Upper lobe of right lung (tissue), 1 donor: ENCODE measurements around the gene NFXL1. TPM values are rescaled to one million over a fixed set of nuclear protein-coding genes. Genes with fewer than 3 reads are reported as not detected.

Experiments used
- ATAC-seq: fragments of 200-7000 bp; cut with Tn5 transposase; one replicate; pipeline ENCODE4 v1.9.1; 2020; ENCODE audit warnings: mild to moderate bottlenecking, moderate library complexity
- DNase-seq: peaks from one replicate; pipeline ENCODE4 v3.0.0-alpha.2; 2020
- H3K27ac ChIP-seq: fragments of 200-600 bp; one replicate; pipeline ENCODE4 v1.8.0; 2022
- H3K27me3 ChIP-seq: fragments of 200-600 bp; one replicate; pipeline ENCODE4 v1.8.0; 2022; ENCODE audit warnings: mild to moderate bottlenecking
- H3K36me3 ChIP-seq: fragments of 200-600 bp; one replicate; pipeline ENCODE4 v1.8.0; 2022
- H3K4me1 ChIP-seq: fragments of 200-600 bp; one replicate; pipeline ENCODE4 v1.8.0; 2022
- H3K4me3 ChIP-seq: fragments of 200-600 bp; one replicate; pipeline ENCODE4 v1.8.0; 2022; ENCODE audit warnings: mild to moderate bottlenecking
- H3K9me3 ChIP-seq: fragments of 200-600 bp; one replicate; pipeline ENCODE4 v1.8.0; 2022
- CTCF ChIP-seq: fragments of 200-600 bp; IDR thresholded peaks from one replicate; pipeline ENCODE4 v1.8.0; 2022; ENCODE audit warnings: antibody characterized with exemption
- intact Hi-C: fragments of 100-400 bp; cut with DNase I; formaldehyde crosslinking; loops from one replicate; pipeline ENCODE4 v1.11.0; 2022
- total RNA-seq: library from RNA; stranded (reverse); fragmentation: NEBNext Ultra II Directional; extraction: Animal tissue kit (Norgen Biotek cat#: 25700); gene quantifications from one replicate; pipeline ENCODE4 v1.2.1, GENCODE V29; 2021
- donor health status: DM: no; HTN: yes; CAD: no; lungs with severe emphysema.

Gene NFXL1
- total RNA-seq, 1 donor from 2014 or later = 11.7 TPM

DNA sequence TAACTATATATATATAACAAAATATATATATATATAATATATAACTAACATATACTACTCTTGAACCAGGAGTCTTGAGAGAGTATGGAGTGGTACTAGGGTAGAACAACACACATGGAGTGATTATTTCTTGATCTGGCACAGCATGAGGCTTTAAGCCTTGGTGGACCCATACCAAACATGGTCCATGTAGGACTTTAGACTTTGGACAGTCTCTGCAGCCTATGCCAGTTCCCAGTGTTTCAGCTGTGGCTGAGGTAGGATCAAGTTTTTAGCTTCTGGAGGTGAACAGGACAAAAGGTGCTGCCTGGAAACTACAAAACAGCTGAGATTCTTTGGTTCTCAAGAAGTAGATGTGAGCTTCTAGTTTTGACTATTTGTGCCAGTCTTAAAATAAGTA is 97.1 kb downstream of the NFXL1 start:
- DNase-seq = no peak
- no peak overlapping the region for H3K27ac ChIP-seq
- H3K27me3 ChIP-seq = no peaks in the 10 kb centered on the region
- ATAC-seq = no peak
- no peaks in the 10 kb centered on the region for H3K4me1 ChIP-seq
- H3K36me3 ChIP-seq = no peaks in the 10 kb centered on the region
- no peak for TF ChIP-seq CTCF
- H3K9me3 ChIP-seq = no peaks in the 10 kb centered on the region
- no peak overlapping the region for H3K4me3 ChIP-seq
- intact Hi-C loops = no loop called here

DNA sequence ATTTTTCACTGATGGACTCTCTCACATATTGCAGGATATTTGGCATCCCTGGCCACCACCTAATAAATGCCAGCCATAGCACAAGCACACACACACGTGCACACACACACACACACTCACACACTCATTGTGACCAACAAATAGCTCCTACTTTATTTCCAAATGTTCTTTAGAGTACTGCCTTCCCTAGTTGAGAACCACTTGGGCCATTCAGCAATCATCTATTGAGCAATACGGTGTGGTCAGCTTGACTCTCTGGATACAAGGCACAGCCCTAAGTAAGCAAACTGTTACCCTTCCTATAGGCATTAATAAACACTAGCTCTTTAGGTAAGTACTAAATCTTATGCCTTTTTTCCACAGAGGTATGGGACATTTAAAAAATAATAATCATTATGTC is 97.6 kb downstream of the NFXL1 start:
- TF ChIP-seq CTCF = no peak
- DNase-seq = no peak
- Histone ChIP-seq H3K4me3 (no peak overlapping the region), H3K9me3 (no peaks in the 10 kb centered on the region), H3K4me1 (no peaks in the 10 kb centered on the region), H3K27me3 (no peaks in the 10 kb centered on the region), H3K36me3 (no peaks in the 10 kb centered on the region), H3K27ac (no peak overlapping the region)
- peak; percentile 82 for ATAC-seq
- intact Hi-C loops = no loop called here

DNA sequence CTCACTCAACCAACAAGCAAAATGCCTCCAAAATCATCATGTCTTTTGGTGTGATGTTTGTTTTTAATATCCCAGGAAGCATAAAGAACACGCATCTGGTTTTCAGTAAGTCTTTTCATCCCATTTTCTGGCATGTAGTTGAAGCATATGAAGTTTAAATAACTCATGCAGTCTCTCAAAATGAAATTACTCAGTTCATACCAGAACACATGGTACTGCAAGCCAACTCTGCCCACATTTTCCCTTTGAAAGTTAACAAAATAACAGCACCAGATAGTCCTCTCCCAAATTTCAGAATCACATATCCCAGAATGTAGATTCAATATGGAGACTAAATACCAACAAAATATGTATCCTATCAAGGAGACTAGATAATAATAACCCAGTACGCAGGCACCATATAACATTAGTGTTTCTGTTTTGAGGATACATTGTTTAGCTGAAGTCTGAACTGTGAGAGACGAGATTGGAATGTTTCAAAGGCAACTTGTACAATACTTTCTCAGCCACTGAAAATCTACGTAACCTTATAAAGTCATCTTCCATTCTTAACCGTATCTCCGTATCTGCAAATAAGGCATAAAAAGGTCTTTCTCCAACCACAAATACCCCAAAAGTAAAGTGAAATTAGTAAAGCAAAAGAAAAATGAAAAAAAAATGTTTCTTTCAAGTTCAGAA is 99.6 kb downstream of the NFXL1 start:
- Histone ChIP-seq H3K36me3 (no peaks in the 10 kb centered on the region), H3K27ac (no peak overlapping the region), H3K9me3 (no peaks in the 10 kb centered on the region), H3K27me3 (no peaks in the 10 kb centered on the region), H3K4me1 (no peaks in the 10 kb centered on the region), H3K4me3 (no peak overlapping the region)
- ATAC-seq (no peak), DNase-seq (no peak)
- TF ChIP-seq CTCF = no peak
- intact Hi-C loops = no loop called here

GRCh38 chr4:47809654-47810203 is 104.7 kb downstream of the NFXL1 start:
- Histone ChIP-seq H3K27me3 (no peaks in the 10 kb centered on the region), H3K4me1 (no peaks in the 10 kb centered on the region), H3K27ac (no peak overlapping the region), H3K4me3 (no peak overlapping the region), H3K9me3 (no peaks in the 10 kb centered on the region), H3K36me3 (no peaks in the 10 kb centered on the region)
- DNase-seq = no peak
- peak; percentile 67 for ATAC-seq
- intact Hi-C loops = no loop called here
- no peak for TF ChIP-seq CTCF

DNA sequence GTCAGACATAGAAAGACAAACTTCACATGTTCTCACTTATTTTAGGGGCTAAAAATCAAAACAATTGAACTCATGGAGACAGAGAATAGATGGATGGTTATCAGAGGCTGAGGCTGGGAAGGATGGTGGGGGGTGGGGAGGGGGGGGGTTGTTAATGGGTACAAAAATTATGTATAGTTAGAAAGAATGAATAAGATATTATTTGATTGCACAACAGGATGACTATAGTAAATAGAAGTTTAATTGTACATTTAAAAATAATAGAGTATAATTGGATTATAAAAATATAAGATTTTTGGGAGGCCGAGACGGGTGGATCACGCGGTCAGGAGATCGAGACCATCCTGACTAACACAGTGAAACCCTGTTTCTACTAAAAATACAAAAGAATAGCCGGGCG is 109.8 kb downstream of the NFXL1 start:
- ATAC-seq (no peak), DNase-seq (no peak)
- Histone ChIP-seq H3K4me1 (no peaks in the 10 kb centered on the region), H3K27me3 (no peaks in the 10 kb centered on the region), H3K36me3 (no peaks in the 10 kb centered on the region), H3K27ac (no peak overlapping the region), H3K4me3 (no peak overlapping the region), H3K9me3 (no peaks in the 10 kb centered on the region)
- intact Hi-C loops = no loop called here
- no peak for TF ChIP-seq CTCF
